Sigmoid colon (tissue), 7 donors: ENCODE measurements around the gene DCTN5. TPM values are rescaled to one million over a fixed set of nuclear protein-coding genes. Genes with fewer than 3 reads are reported as not detected.
A peak's percentile ranks its signal among the peaks of the same experiment; 100 is the strongest.

Experiments used
- DNase-seq: peaks from one replicate; pipeline ENCODE4 v3.0.0-alpha.2; 2019
- H3K27ac ChIP-seq, 4 donors: fragments of 200-600 bp; sonication (generic); one replicate each; pipeline ENCODE4 v1.5.1; 2016 to 2019; ENCODE audit warnings: mild to moderate bottlenecking in 1 of 4
- H3K27me3 ChIP-seq, 3 donors: fragments of 200-600 bp; sonication (generic); one replicate each; pipeline ENCODE4 v1.5.1; 2019; ENCODE audit warnings: mild to moderate bottlenecking in 1 of 3
- H3K36me3 ChIP-seq, 4 donors: fragments of 200-600 bp; sonication (generic); one replicate each; pipeline ENCODE4 v1.5.1; 2016 to 2019
- H3K4me1 ChIP-seq, 4 donors: fragments of 200-600 bp; sonication (generic); one replicate each; pipeline ENCODE4 v1.5.1; 2017 to 2019
- H3K4me3 ChIP-seq, 4 donors: fragments of 200-600 bp; sonication (generic); one replicate each; pipeline ENCODE4 v1.5.1; 2017 to 2019; ENCODE audit warnings: mild to moderate bottlenecking in 2 of 4, moderate library complexity in 1 of 4
- H3K9me3 ChIP-seq, 4 donors: fragments of 200-600 bp in 3 of 4; sonication (generic) in 3 of 4; one replicate each; pipeline versions ENCODE4 v1.5.1 to v1.6.1; 2013 to 2019
- CTCF ChIP-seq, 4 experiments: fragments of 450-650 bp in 3 of 4; fragments of 200-600 bp in 1 of 4; IDR thresholded peaks; one replicate each; pipeline ENCODE4 v1.5.1; 2016 to 2019; ENCODE audit warnings: antibody characterized with exemption in 4 of 4, mild to moderate bottlenecking in 3 of 4, moderate library complexity in 2 of 4
- EP300 ChIP-seq, 4 donors: sonication (generic); formaldehyde crosslinking; IDR thresholded peaks; one replicate each; pipeline ENCODE4 v1.6.1; 2017; ENCODE audit warnings: antibody characterized with exemption in 4 of 4
- POLR2A ChIP-seq, 2 donors: fragments of 450-650 bp; IDR thresholded peaks; one replicate each; pipeline ENCODE4 v1.6.1; 2016; ENCODE audit warnings: antibody characterized with exemption in 2 of 2, mild to moderate bottlenecking in 2 of 2, moderate library complexity in 2 of 2
- POLR2AphosphoS5 ChIP-seq, 4 donors: sonication (generic); formaldehyde crosslinking; IDR thresholded peaks; one replicate each; pipeline ENCODE4 v1.6.1; 2017; ENCODE audit warnings: antibody characterized with exemption in 4 of 4
- WGBS, 2 donors: extraction: QIAGEN DNeasy Blood & Tissue Kit; methylation state at CpG; one replicate each; pipeline ENCODE4 v1.1.7; 2013; 5-methylcytosine and 5-hydroxymethylcytosine counted together
- intact Hi-C: fragments of 100-400 bp; cut with DNase I; formaldehyde crosslinking; loops from one replicate; pipeline ENCODE4 v1.15.1; 2023
- polyA plus RNA-seq, 3 donors: library from polyadenylated mRNA; stranded (reverse); fragments of 200-250 nt; gene quantifications; one replicate each; pipeline ENCODE4 v1.2.3, GENCODE V29; 2013
- total RNA-seq, 4 donors: library from RNA; depleted of rRNA; stranded (reverse); fragments of >200 nt; gene quantifications; one replicate each; pipeline ENCODE4 v1.1.0, GENCODE V29; 2016
- donor health status: healthy with polysubstance abuse.
- donor health status: Bipolar disorder and iron deficiency.
- donor health status: healthy.

DCTN5 gene
- 10 to 100 TPM; 24.1 to 41.4 (median 34.1) TPM for total RNA-seq
- 10 to 100 TPM; 13.2 to 31.0 (median 28.4) TPM for polyA plus RNA-seq

- WGBS, 2 donors: 0% methylated on average over 64 of the region's 64 CpGs
- no peaks in the 10 kb centered on the region for H3K9me3 ChIP-seq
- intact Hi-C loops: loop anchor here (2.0 kb wide), 1 partner anchor 44 kb away; the partner anchor contains the start of gene NDUFAB1
- H3K36me3 ChIP-seq: peaks cover 0 to 55% (median 6%) of the 10 kb centered on the region in 4 donors
- peak; percentile 96 for DNase-seq
- H3K27me3 ChIP-seq: no peaks in the 10 kb centered on the region
- H3K4me3 ChIP-seq: peak within 1 kb of the TSS; percentile 70 to 87 (median 76)
- TF ChIP-seq POLR2AphosphoS5 (IDR thresholded peaks at IDR 0.05) (peak in 3 of 4 donors; percentile 64 to 79 (median 68)), CTCF (IDR thresholded peaks at IDR 0.05) (no peak)
- H3K27ac ChIP-seq: peak within 1 kb of the TSS; percentile 78 to 82 (median 80)
- peaks cover 0 to 28% (median 24%) of the 10 kb centered on the region in 4 donors for H3K4me1 ChIP-seq
Observed at GRCh38 chr16:23640931-23641765, at the start of gene DCTN5, which contains the start of gene PALB2. TSS of gene DCTN5 (plus strand) at chr16:23641466. CDS start at chr16:23641543, 77 bp downstream. TSS of gene PALB2 (minus strand) at chr16:23641310. CDS start at chr16:23641157, 153 bp downstream.

- Histone ChIP-seq H3K27ac (no peak overlapping the region), H3K4me3 (no peak overlapping the region), H3K36me3 (peaks cover 6 to 45% (median 11%) of the 10 kb centered on the region in 4 donors), H3K27me3 (no peaks in the 10 kb centered on the region), H3K9me3 (no peaks in the 10 kb centered on the region), H3K4me1 (peaks cover 0 to 31% (median 16%) of the 10 kb centered on the region in 4 donors)
- TF ChIP-seq POLR2A (IDR thresholded peaks at IDR 0.05) (no peak), POLR2AphosphoS5 (IDR thresholded peaks at IDR 0.05) (no peak), CTCF (IDR thresholded peaks at IDR 0.05) (no peak), EP300 (IDR thresholded peaks at IDR 0.05) (no peak)
- 96 to 97% methylated on average over 12 of the region's 12 CpGs for WGBS, 2 donors
- DNase-seq: no peak
- intact Hi-C loops: no loop called here
Observed at GRCh38 chr16:23594186-23594585, 47.1 kb upstream of the DCTN5 start.

DNA sequence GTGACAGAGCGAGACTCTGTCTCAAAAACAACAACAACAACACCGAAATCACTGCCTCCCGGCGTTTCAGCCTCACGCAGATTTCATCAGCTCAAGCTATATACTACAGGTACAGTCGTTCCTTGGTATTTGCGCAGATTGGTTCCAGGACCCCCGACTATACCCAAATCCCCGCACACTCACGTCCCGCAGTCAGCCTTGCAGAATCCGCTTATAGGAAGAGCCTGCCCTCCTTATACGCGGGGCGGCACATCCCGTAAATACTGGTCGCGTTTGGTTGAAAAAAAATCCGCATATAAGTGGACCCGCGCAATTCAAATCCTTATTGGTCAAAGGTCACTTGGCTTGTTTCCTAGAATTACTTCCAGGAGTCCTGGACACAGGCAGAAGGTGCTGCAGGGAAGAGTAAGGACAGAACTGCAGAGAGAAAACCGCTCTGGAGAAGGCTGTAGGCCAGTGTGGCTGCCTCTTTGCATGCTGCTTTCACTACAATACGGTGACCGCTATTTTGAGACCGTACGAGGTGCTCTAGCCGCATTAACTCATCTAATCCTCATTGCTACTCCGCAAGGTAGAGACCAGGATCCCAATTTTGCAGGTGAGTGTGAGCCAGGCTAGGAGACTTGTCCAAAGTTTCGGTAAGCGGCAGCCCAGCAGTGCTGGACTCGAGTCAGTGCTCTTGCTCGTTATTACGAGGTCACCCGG, 45.9 kb upstream of the DCTN5 start:
- intact Hi-C loops: no loop called here
- H3K27ac ChIP-seq: peak overlapping the region; percentile 82 to 87 (median 85)
- H3K36me3 ChIP-seq: peaks cover 0 to 34% (median 8%) of the 10 kb centered on the region in 4 donors
- peak overlapping the region; percentile 65 to 96 (median 90) for H3K4me3 ChIP-seq
- H3K4me1 ChIP-seq: peaks cover 0 to 31% (median 16%) of the 10 kb centered on the region in 4 donors
- no peak for DNase-seq
- TF ChIP-seq POLR2AphosphoS5 (IDR thresholded peaks at IDR 0.05): no peak
- no peak for TF ChIP-seq EP300 (IDR thresholded peaks at IDR 0.05)
- TF ChIP-seq POLR2A (IDR thresholded peaks at IDR 0.05): no peak
- no peak for TF ChIP-seq CTCF (IDR thresholded peaks at IDR 0.05)
- no peaks in the 10 kb centered on the region for H3K9me3 ChIP-seq
- WGBS, 2 donors: 11 to 18% methylated on average over 34 of the region's 34 CpGs
- H3K27me3 ChIP-seq: no peaks in the 10 kb centered on the region

DNA sequence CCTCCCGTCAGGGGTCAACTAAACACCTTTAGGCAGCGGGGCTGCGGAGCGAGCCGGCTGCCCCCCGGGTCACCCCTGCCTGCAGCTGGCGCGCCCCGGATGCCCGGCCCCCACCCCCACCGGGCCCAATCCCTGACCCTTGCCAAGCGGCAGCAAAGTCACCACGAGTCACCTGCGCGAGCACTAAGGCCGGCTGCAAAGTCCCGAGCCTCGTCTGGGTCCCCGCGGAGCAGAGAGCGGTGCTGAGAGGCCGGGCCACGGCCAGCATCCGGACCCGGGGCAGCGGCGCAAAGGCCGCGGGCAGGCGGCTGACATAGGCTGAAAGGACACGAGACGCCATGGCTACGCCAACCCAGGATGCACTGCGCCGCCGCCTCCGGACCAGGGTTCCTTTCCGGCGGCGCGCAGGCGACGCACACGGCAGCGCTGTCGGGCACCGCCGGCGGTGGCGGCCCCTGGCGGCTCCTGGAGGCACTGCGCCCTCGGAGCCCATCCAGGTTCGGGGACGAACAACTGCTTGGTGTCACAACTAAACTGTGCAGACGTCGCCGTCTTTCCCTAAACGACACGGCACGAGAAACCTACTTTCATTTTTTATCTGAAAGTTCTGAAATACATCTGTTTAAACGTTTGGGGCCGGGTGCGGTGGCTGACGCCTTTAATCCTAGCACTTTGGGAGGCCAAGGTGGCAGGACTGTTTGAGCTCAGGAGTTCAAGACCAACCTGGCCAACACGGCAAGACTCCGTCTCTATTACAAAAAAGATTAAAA, 45.1 kb upstream of the DCTN5 start, which contains the start of gene NDUFAB1:
Gene NDUFAB1 (minus strand): TSS at position 366 of the 770 bp plus-strand sequence. CDS start 26 bp downstream, at position 340.
- Histone ChIP-seq H3K36me3 (peaks cover 0 to 30% (median 4%) of the 10 kb centered on the region in 4 donors), H3K27me3 (no peaks in the 10 kb centered on the region), H3K4me3 (peak within 1 kb of the TSS; percentile 65 to 96 (median 90)), H3K27ac (peak within 1 kb of the TSS; percentile 82 to 87 (median 85)), H3K9me3 (no peaks in the 10 kb centered on the region), H3K4me1 (peaks cover 0 to 31% (median 16%) of the 10 kb centered on the region in 4 donors)
- intact Hi-C loops: loop anchor here (1.0 to 2.0 kb wide), 2 partner anchors 39 to 45 kb away; partner anchors contain the start of genes DCTN5, EARS2, PALB2 and UBFD1
- DNase-seq: peak; percentile 92
- TF ChIP-seq CTCF (IDR thresholded peaks at IDR 0.05) (peak; percentile 85 to 99 (median 92)), POLR2A (IDR thresholded peaks at IDR 0.05) (no peak), POLR2AphosphoS5 (IDR thresholded peaks at IDR 0.05) (peak in 3 of 4 donors; percentile 38 to 75 (median 62))
- 1 to 2% methylated on average over 67 of the region's 67 CpGs for WGBS, 2 donors
